H9 (cell line): ENCODE data around the gene ZBTB22. TPM values are rescaled to one million over a fixed set of nuclear protein-coding genes. Genes with fewer than 3 reads are reported as not detected.
"Not testable (repeated sequence)": the region's sequence is repeated elsewhere in the genome, so short reads cannot be mapped to it uniquely, and the experiment has no call there.

Experiments used
- DNase-seq: peaks from one replicate; pipeline ENCODE4 v3.0.0-alpha.2; 2017
- H2AFZ ChIP-seq: one replicate; pipeline ENCODE4 v1.6.1; 2013; ENCODE audit warnings: mild to moderate bottlenecking, low read length, control low read depth, moderate library complexity
- H2AK5ac ChIP-seq: 2 replicates; pipeline ENCODE4 v1.6.1; 2013; ENCODE audit warnings: low read length, control low read depth, mixed read lengths; ENCODE audit not compliant: insufficient read length
- H2BK120ac ChIP-seq: one replicate; pipeline ENCODE4 v1.6.1; 2013; ENCODE audit warnings: low read depth, mild to moderate bottlenecking, low read length, control low read depth, inconsistent platforms; ENCODE audit not compliant: poor library complexity, severe bottlenecking
- H2BK12ac ChIP-seq: 2 replicates; pipeline ENCODE4 v1.6.1; 2013; ENCODE audit warnings: low read length, control low read depth, mixed read lengths, low read depth; ENCODE audit not compliant: insufficient read length
- H2BK15ac ChIP-seq: 2 replicates; pipeline ENCODE4 v1.6.1; 2013; ENCODE audit warnings: low read depth, low read length, control low read depth
- H2BK20ac ChIP-seq: one replicate; pipeline ENCODE4 v1.6.1; 2013; ENCODE audit warnings: low read depth, mild to moderate bottlenecking, low read length, control low read depth, inconsistent platforms; ENCODE audit not compliant: poor library complexity, severe bottlenecking
- H2BK5ac ChIP-seq: 2 replicates; pipeline ENCODE4 v1.6.1; 2013; ENCODE audit warnings: low read length, control low read depth, mixed read lengths; ENCODE audit not compliant: insufficient read length
- H3K14ac ChIP-seq: 2 replicates; pipeline ENCODE4 v1.6.1; 2013; ENCODE audit warnings: low read length, control low read depth; ENCODE audit not compliant: insufficient read depth
- H3K18ac ChIP-seq: 2 replicates; pipeline ENCODE4 v1.6.1; 2013; ENCODE audit warnings: low read depth, mild to moderate bottlenecking, mixed read lengths, low read length, control low read depth; ENCODE audit not compliant: insufficient read length
- H3K23ac ChIP-seq: 2 replicates; pipeline ENCODE4 v1.6.1; 2013; ENCODE audit warnings: low read length, control low read depth, mixed read lengths, low read depth; ENCODE audit not compliant: insufficient read length
- H3K23me2 ChIP-seq: 2 replicates; pipeline ENCODE4 v1.6.1; 2013; ENCODE audit warnings: low read depth, mild to moderate bottlenecking, mixed read lengths, low read length, control low read depth; ENCODE audit not compliant: insufficient read length, poor library complexity, severe bottlenecking
- H3K27ac ChIP-seq: 2 replicates; pipeline ENCODE4 v1.5.1; 2013; ENCODE audit warnings: low read length, control low read depth, mixed read lengths, low read depth; ENCODE audit not compliant: insufficient read length
- H3K27me3 ChIP-seq: 2 replicates; pipeline ENCODE4 v1.6.1; 2013; ENCODE audit warnings: low read length, control low read depth, inconsistent platforms; ENCODE audit not compliant: insufficient read depth
- H3K4ac ChIP-seq: 2 replicates; pipeline ENCODE4 v1.6.1; 2013; ENCODE audit warnings: low read depth, mild to moderate bottlenecking, control low read depth, inconsistent platforms, low read length, moderate library complexity
- H3K4me1 ChIP-seq: 2 replicates; pipeline ENCODE4 v1.6.1; 2013; ENCODE audit warnings: low read length, control low read depth, inconsistent platforms; ENCODE audit not compliant: insufficient read depth
- H3K4me2 ChIP-seq: 2 replicates; pipeline ENCODE4 v1.6.1; 2013; ENCODE audit warnings: low read length, control low read depth, mixed read lengths; ENCODE audit not compliant: insufficient read length, insufficient read depth
- H3K56ac ChIP-seq: 2 replicates; pipeline ENCODE4 v1.6.1; 2013; ENCODE audit warnings: low read depth, mild to moderate bottlenecking, mixed read lengths, low read length, control low read depth; ENCODE audit not compliant: insufficient read length
- H3K79me1 ChIP-seq: 2 replicates; pipeline ENCODE4 v1.6.1; 2013; ENCODE audit warnings: low read depth, mild to moderate bottlenecking, moderate library complexity, low read length, control low read depth, inconsistent platforms; ENCODE audit not compliant: insufficient read depth, poor library complexity, severe bottlenecking
- H3K79me2 ChIP-seq: 2 replicates; pipeline ENCODE4 v1.6.1; 2013; ENCODE audit warnings: low read length, control low read depth, inconsistent platforms; ENCODE audit not compliant: insufficient read depth
- H3K9ac ChIP-seq: 2 replicates; pipeline ENCODE4 v1.6.1; 2013; ENCODE audit warnings: low read length, control low read depth, mixed read lengths; ENCODE audit not compliant: insufficient read length; ENCODE audit errors: extremely low read depth
- H3K9me3 ChIP-seq: one replicate; pipeline ENCODE4 v1.6.1; 2013; ENCODE audit warnings: low read depth, low read length, inconsistent platforms; ENCODE audit not compliant: control insufficient read depth
- H3T11ph ChIP-seq: one replicate; pipeline ENCODE4 v1.6.1; 2013; ENCODE audit warnings: mild to moderate bottlenecking, low read length, control low read depth, inconsistent platforms
- H4K20me1 ChIP-seq: one replicate; pipeline ENCODE4 v1.6.1; 2013; ENCODE audit not compliant: control insufficient read depth, insufficient read length, insufficient read depth
- H4K5ac ChIP-seq: 2 replicates; pipeline ENCODE4 v1.6.1; 2013; ENCODE audit warnings: low read depth, mild to moderate bottlenecking, mixed read lengths, low read length, control low read depth; ENCODE audit not compliant: insufficient read length
- H4K8ac ChIP-seq: replicated peaks from 2 replicates; pipeline ENCODE4 v1.6.1; 2013; ENCODE audit warnings: low read length, control low read depth, mixed read lengths, low read depth; ENCODE audit not compliant: insufficient read length
- H4K91ac ChIP-seq: 2 replicates; pipeline ENCODE4 v1.6.1; 2013; ENCODE audit warnings: low read depth, mild to moderate bottlenecking, moderate library complexity, mixed read lengths, low read length, control low read depth; ENCODE audit not compliant: insufficient read length
- H3K27ac Mint-ChIP-seq, 3 experiments: 2 replicates in 2 of 3; 3 replicates in 1 of 3; pipeline ENCODE4 v1.8.0; 2020 to 2021; ENCODE audit warnings: mixed read lengths in 3 of 3, mild to moderate bottlenecking in 1 of 3, moderate library complexity in 1 of 3
- H3K27me3 Mint-ChIP-seq: 2 replicates; pipeline ENCODE4 v1.8.0; 2021; ENCODE audit warnings: low read depth, mild to moderate bottlenecking, moderate library complexity, mixed read lengths
- H3K36me3 Mint-ChIP-seq, 3 experiments: 2 replicates in 2 of 3; 3 replicates in 1 of 3; pipeline ENCODE4 v1.8.0; 2020 to 2021; ENCODE audit warnings: low read depth in 3 of 3, mixed read lengths in 3 of 3; ENCODE audit not compliant: insufficient read depth in 1 of 3
- H3K4me1 Mint-ChIP-seq, 2 experiments: 2 replicates each; pipeline ENCODE4 v1.8.0; 2020; ENCODE audit warnings: mixed read lengths in 2 of 2
- H3K4me3 Mint-ChIP-seq, 2 experiments: 2 replicates in 1 of 2; 3 replicates in 1 of 2; pipeline ENCODE4 v1.8.0; 2020 to 2021; ENCODE audit warnings: mild to moderate bottlenecking in 2 of 2, mixed read lengths in 2 of 2, moderate library complexity in 1 of 2
- H3K9me3 Mint-ChIP-seq, 2 experiments: 2 replicates in 1 of 2; 3 replicates in 1 of 2; pipeline ENCODE4 v1.8.0; 2020; ENCODE audit warnings: mild to moderate bottlenecking in 2 of 2, mixed read lengths in 2 of 2, moderate library complexity in 1 of 2
- CTCF ChIP-seq: fragments of 200-600 bp; sonication (generic); conservative IDR thresholded peaks from 3 replicates; pipeline ENCODE4 v1.8.0; 2021; ENCODE audit warnings: antibody characterized with exemption, mild to moderate bottlenecking
- WGBS: extraction: QIAGEN DNeasy Blood & Tissue Kit; methylation state at CpG from one replicate; pipeline ENCODE4 v1.1.7; 2013; ENCODE audit warnings: missing lambda C conversion rate, low lambda C conversion rate, mixed read lengths; ENCODE audit not compliant: insufficient read length; ENCODE audit errors: extremely low coverage; 5-methylcytosine and 5-hydroxymethylcytosine counted together
- total RNA-seq: library from RNA; stranded (reverse); gene quantifications from 2 replicates; pipeline ENCODE4 v1.2.1, GENCODE V29; 2021

ZBTB22 gene
- total RNA-seq, 1 experiment from 2014 or later = 8.1 TPM

- Histone ChIP-seq H3K27me3 (no peaks in the 10 kb centered on the region), H3K9me3 (no peaks in the 10 kb centered on the region), H3K4me2 (no peak overlapping the region), H3K9ac (no peak overlapping the region), H2BK20ac (no peak overlapping the region), H3K79me2 (no peaks in the 10 kb centered on the region), H3K23ac (no peak overlapping the region), H2BK12ac (no peak overlapping the region), H3T11ph (no peak overlapping the region), H3K56ac (no peak overlapping the region), H3K14ac (no peak overlapping the region), H2BK120ac (no peak overlapping the region), H3K23me2 (no peaks in the 10 kb centered on the region), H4K8ac (no peak overlapping the region), H4K91ac (no peak overlapping the region), H4K20me1 (no peaks in the 10 kb centered on the region), H2AFZ (no peak overlapping the region), H2BK15ac (no peak overlapping the region), H3K4me1 (0 out of 2 replicates have a peak, but pooled peaks cover 2% of the 10 kb centered on the region), H3K79me1 (no peaks in the 10 kb centered on the region), H3K4ac (no peak overlapping the region), H3K27ac (no peak overlapping the region), H3K18ac (no peak overlapping the region), H2AK5ac (no peak overlapping the region), H4K5ac (no peak overlapping the region), H2BK5ac (no peak overlapping the region)
- Mint-ChIP-seq H3K4me1 (peaks cover 13 to 15% of the 10 kb centered on the region in 2 experiments), H3K27me3 (peaks cover 3% of the 10 kb centered on the region), H3K36me3 (no peaks in the 10 kb centered on the region), H3K9me3 (no peaks in the 10 kb centered on the region), H3K4me3 (no peak overlapping the region), H3K27ac (no peak overlapping the region)
- DNase-seq = no peak
- TF ChIP-seq CTCF = no peak
- WGBS = no CpG with 5 or more reads among the region's 6 CpGs
These were observed 26.5 kb upstream of the ZBTB22 start for GRCh38 chr6:33343953-33344611.

- DNase-seq, H3K36me3 Mint-ChIP-seq, H3K4me3 Mint-ChIP-seq, H2AK5ac ChIP-seq, H3K4me2 ChIP-seq, H2BK120ac ChIP-seq, H2BK20ac ChIP-seq, H3K56ac ChIP-seq, H3K9me3 Mint-ChIP-seq, H3K27ac Mint-ChIP-seq, H3K23ac ChIP-seq, H4K91ac ChIP-seq, H3K27ac ChIP-seq, H4K20me1 ChIP-seq, H3K79me2 ChIP-seq, H3K9me3 ChIP-seq, H2BK12ac ChIP-seq, H3K79me1 ChIP-seq, H2AFZ ChIP-seq, H3K23me2 ChIP-seq, H3K4me1 ChIP-seq, H2BK15ac ChIP-seq, H3K14ac ChIP-seq, H4K5ac ChIP-seq, H3K27me3 Mint-ChIP-seq, H3K9ac ChIP-seq, H2BK5ac ChIP-seq, H3K4ac ChIP-seq, H4K8ac ChIP-seq, H3K18ac ChIP-seq, H3T11ph ChIP-seq, H3K27me3 ChIP-seq: not testable (repeated sequence)
- H3K4me1 Mint-ChIP-seq = peaks cover 9 to 10% of the 10 kb centered on the region in 2 experiments
- WGBS = no CpG with 5 or more reads among the region's 7 CpGs
These were observed 26.0 kb upstream of the ZBTB22 start for GRCh38 chr6:33343606-33343952.
